HG03139 (cell line): Measurements from ENCODE around the gene PRKCB.
"Not testable (repeated sequence)": the region's sequence is repeated elsewhere in the genome, so short reads cannot be mapped to it uniquely, and the experiment has no call there.

Experiments used
- ATAC-seq: cut with Tn5 transposase; IDR thresholded peaks from one replicate; pipeline ENCODE4 v1.9.1; 2021; ENCODE audit not compliant: unreplicated experiment

Gene PRKCB

GRCh38 chr16:23901178-23902033 lies 65.6 kb downstream of the PRKCB start:
- ATAC-seq = no peak

GRCh38 chr16:23902034-23902747 lies 66.4 kb downstream of the PRKCB start:
- ATAC-seq = no peak

- no peak for ATAC-seq
Observed at GRCh38 chr16:23902748-23903414, 67.1 kb downstream of the PRKCB start.

- no peak for ATAC-seq
Observed at GRCh38 chr16:23905027-23905426, 69.2 kb downstream of the PRKCB start.

GRCh38 chr16:23907457-23907902 lies 71.7 kb downstream of the PRKCB start:
- ATAC-seq = no peak

GRCh38 chr16:23907903-23908302 lies 72.1 kb downstream of the PRKCB start:
- ATAC-seq = no peak

- ATAC-seq = no peak
Observed at GRCh38 chr16:23908790-23909189, 73.0 kb downstream of the PRKCB start.

- ATAC-seq = no peak
Observed at GRCh38 chr16:23909792-23910418, 74.1 kb downstream of the PRKCB start.

GRCh38 chr16:23914946-23915530 lies 79.3 kb downstream of the PRKCB start:
- ATAC-seq = no peak

- not testable (repeated sequence) for ATAC-seq
Observed at GRCh38 chr16:23916552-23916951, 80.8 kb downstream of the PRKCB start.

- no peak for ATAC-seq
Observed at GRCh38 chr16:23917621-23918020, 81.8 kb downstream of the PRKCB start.

GRCh38 chr16:23920446-23920845 lies 84.7 kb downstream of the PRKCB start:
- no peak for ATAC-seq

- no peak for ATAC-seq
Observed at GRCh38 chr16:23920899-23921298, 85.1 kb downstream of the PRKCB start.

- ATAC-seq = no peak
Observed at GRCh38 chr16:23922406-23922805, 86.6 kb downstream of the PRKCB start.

GRCh38 chr16:23924128-23924527 lies 88.3 kb downstream of the PRKCB start:
- ATAC-seq = no peak

GRCh38 chr16:23927796-23928195 lies 92.0 kb downstream of the PRKCB start:
- ATAC-seq = no peak

GRCh38 chr16:23929237-23929636 lies 93.5 kb downstream of the PRKCB start:
- no peak for ATAC-seq

GRCh38 chr16:23929856-23930255 lies 94.1 kb downstream of the PRKCB start:
- ATAC-seq = no peak

- ATAC-seq = no peak
Observed at GRCh38 chr16:23930791-23931190, 95.0 kb downstream of the PRKCB start.

GRCh38 chr16:23931199-23931598 lies 95.4 kb downstream of the PRKCB start:
- no peak for ATAC-seq

- ATAC-seq = not testable (repeated sequence)
Observed at GRCh38 chr16:23933650-23934049, 97.9 kb downstream of the PRKCB start.
